ENCODE data around the gene CSF3R.
A peak's percentile ranks its signal among the peaks of the same experiment; 100 is the strongest.

Gene CSF3R

GRCh38 chr1:36457691-36458090, 25.0 kb downstream of the CSF3R start:
- H3K4me3 ChIP-seq (replicated peaks; ENCODE audit: insufficient read depth, low read length), result no peak overlapping the region
- TF ChIP-seq POLR2AphosphoS5 (IDR thresholded peaks at IDR 0.05; ENCODE audit: low read depth) (peak; percentile 61; the same call in 1 of the 2 replicates), CTCF (IDR thresholded peaks at IDR 0.05; ENCODE audit: insufficient read depth, low read length) (no peak), REST (IDR thresholded peaks at IDR 0.05; ENCODE audit: insufficient replicate concordance, low read depth) (no peak), GABPA (IDR thresholded peaks at IDR 0.05; ENCODE audit: low read depth) (0 out of 2 replicates have a peak, but pooled peaks have one; percentile 7), SPI1 (IDR thresholded peaks at IDR 0.05; ENCODE audit: borderline replicate concordance, low read depth) (peak; percentile 34; the same call in 1 of the 2 replicates)
- peak in 1 of 2 experiments; percentile 77 for DNase-seq (ENCODE audit: low read depth in 1 of 2, low spot score in 1 of 2)

GRCh38 chr1:36456391-36456928, 26.3 kb downstream of the CSF3R start:
- H3K27ac ChIP-seq (replicated peaks), result no peak overlapping the region
- TF ChIP-seq POLR2AphosphoS5 (IDR thresholded peaks at IDR 0.05; ENCODE audit: low read depth), result no peak
- TF ChIP-seq REST (IDR thresholded peaks at IDR 0.05; ENCODE audit: insufficient replicate concordance, low read depth), result no peak
- no peak for TF ChIP-seq CTCF (IDR thresholded peaks at IDR 0.05; ENCODE audit: insufficient read depth, low read length)
- no peak for TF ChIP-seq SPI1 (IDR thresholded peaks at IDR 0.05; ENCODE audit: borderline replicate concordance, low read depth)
- TF ChIP-seq GABPA (IDR thresholded peaks at IDR 0.05; ENCODE audit: low read depth), result no peak
- no peak for DNase-seq (ENCODE audit: low read depth in 1 of 2, low spot score in 1 of 2)
- H3K27me3 ChIP-seq (ENCODE audit: insufficient read depth, poor library complexity, severe bottlenecking), result no peaks in the 10 kb centered on the region
- H3K4me3 ChIP-seq (replicated peaks; ENCODE audit: insufficient read depth, low read length), result no peak overlapping the region

More at GRCh38 chr1:36457691-36458090, 25.0 kb downstream of the CSF3R start:
- Histone ChIP-seq H3K27ac (replicated peaks) (peak overlapping the region; percentile 34), H3K27me3 (ENCODE audit: insufficient read depth, poor library complexity, severe bottlenecking) (no peaks in the 10 kb centered on the region)

- TF ChIP-seq CTCF (IDR thresholded peaks at IDR 0.05; ENCODE audit: insufficient read depth, low read length) (no peak), POLR2AphosphoS5 (IDR thresholded peaks at IDR 0.05; ENCODE audit: low read depth) (no peak), GABPA (IDR thresholded peaks at IDR 0.05; ENCODE audit: low read depth) (no peak), SPI1 (IDR thresholded peaks at IDR 0.05; ENCODE audit: borderline replicate concordance, low read depth) (no peak), REST (IDR thresholded peaks at IDR 0.05; ENCODE audit: insufficient replicate concordance, low read depth) (no peak)
- no peak overlapping the region for H3K27ac ChIP-seq (replicated peaks)
- no peak for DNase-seq (ENCODE audit: low read depth in 1 of 2, low spot score in 1 of 2)
- no peak overlapping the region for H3K4me3 ChIP-seq (replicated peaks; ENCODE audit: insufficient read depth, low read length)
- no peaks in the 10 kb centered on the region for H3K27me3 ChIP-seq (ENCODE audit: insufficient read depth, poor library complexity, severe bottlenecking)
Measured at GRCh38 chr1:36455386-36455785, 27.3 kb downstream of the CSF3R start.
